ENCODE measurements around the gene NRROS.

The NRROS gene

DNA sequence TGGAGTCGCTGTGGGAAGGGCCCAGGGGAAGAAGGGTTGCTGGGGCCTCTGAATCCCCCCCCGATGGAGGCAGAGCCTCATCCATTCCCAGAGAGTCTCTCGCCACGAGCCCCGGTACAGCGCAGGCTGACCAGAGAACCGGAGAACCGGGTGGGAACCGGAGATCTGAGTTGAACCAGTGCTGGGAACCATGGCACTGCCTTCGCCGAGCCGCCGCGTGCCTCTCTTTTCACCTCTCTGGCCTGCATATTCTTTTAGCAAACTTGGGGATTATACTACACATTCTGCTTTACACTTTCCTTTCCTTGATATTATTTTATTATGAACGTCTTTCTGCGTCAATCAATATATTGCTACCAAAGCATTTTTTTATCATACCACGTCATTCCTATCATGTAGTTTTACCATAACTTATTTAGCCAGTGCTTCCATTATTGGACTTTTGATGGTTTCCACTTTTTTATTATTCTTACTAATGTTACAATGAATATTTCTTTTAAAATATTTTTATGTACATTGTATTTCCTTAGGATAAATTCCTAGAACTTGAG, 7.2 kb downstream of the NRROS start:
- DNase-seq (ENCODE audit: low read depth, low spot score) = no peak

DNA sequence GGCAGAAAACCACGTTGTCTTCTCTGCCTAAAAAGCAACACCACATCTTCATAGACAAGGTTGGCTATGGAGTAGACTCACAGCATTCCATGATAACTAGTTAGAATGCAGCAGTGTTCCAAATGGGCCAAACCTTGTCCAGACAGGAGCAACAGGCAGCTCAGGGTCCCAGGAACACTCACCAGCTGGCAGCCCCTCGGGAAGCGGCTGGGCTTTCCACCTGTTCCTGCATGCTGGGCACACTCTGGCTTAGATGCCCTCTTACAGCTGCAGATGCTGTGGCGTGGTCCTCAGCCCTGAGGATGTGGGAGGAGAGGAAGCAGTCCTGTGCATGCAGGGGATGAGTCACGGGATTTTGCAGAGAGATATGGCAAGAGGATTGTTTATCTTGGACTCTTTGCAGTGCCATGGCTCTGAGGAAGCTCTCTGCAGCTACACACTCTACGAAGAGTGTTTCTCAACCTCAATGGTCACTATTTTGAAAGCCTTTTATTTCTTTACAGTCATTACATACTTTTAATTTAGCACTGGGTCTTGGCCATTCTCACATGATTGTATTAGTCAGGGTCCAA, 11.3 kb downstream of the NRROS start:
- DNase-seq (ENCODE audit: low read depth, low spot score) = no peak

DNA sequence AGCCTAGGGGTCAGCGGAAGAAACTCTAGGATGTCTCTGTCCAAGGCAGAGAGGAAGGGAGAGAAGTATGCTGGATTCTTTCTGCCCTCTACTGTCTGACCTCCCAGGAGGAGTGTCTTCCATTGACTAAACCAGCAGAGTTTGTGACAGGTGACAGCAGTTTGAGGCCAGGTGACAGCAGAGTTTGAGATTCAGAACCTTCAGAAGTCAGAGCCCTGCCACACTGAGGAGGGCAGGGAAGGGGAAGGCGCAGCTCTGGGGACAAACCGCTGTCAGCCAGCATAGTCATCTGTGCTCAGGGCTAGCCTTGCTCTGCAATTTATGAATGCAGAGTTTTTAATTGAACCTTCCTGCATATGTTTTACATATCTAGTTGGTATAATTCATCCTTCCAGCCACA, 12.3 kb downstream of the NRROS start:
- DNase-seq (ENCODE audit: low read depth, low spot score) = no peak

- DNase-seq (ENCODE audit: low read depth, low spot score) = no peak
These were observed 13.7 kb downstream of the NRROS start for GRCh38 chr3:196652961-196653795.

GRCh38 chr3:196654006-196654734, 14.7 kb downstream of the NRROS start:
- DNase-seq (ENCODE audit: low read depth, low spot score) = no peak

GRCh38 chr3:196654735-196655090, 15.2 kb downstream of the NRROS start:
- no peak for DNase-seq (ENCODE audit: low read depth, low spot score)

DNA sequence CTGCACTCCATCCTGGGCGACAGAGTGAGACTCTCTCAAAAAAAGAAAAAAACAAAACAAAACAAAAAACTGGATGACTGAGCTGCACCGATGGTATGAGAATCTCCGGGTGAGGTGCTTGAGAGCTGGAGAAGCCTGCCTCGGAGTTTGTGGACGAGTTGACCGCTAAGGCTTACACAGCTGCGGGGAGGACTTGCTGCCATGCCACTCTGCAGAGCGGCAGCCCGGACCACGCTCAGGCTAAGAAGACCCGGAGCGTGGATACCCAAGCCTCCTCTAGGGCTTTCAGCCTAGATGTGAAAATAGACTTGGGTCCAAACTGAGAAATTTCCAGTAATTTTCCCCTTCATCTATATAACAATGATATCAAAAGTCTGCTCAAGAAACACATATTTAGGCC, 16.0 kb downstream of the NRROS start:
- no peak for DNase-seq (ENCODE audit: low read depth, low spot score)

- no peak for DNase-seq (ENCODE audit: low read depth, low spot score)
These were observed 16.7 kb downstream of the NRROS start for GRCh38 chr3:196656213-196656612.

- DNase-seq (ENCODE audit: low read depth, low spot score) = no peak
These were observed 20.4 kb downstream of the NRROS start for GRCh38 chr3:196659901-196660351.

- no peak for DNase-seq (ENCODE audit: low read depth, low spot score)
These were observed 21.1 kb downstream of the NRROS start for GRCh38 chr3:196660381-196661166.

DNA sequence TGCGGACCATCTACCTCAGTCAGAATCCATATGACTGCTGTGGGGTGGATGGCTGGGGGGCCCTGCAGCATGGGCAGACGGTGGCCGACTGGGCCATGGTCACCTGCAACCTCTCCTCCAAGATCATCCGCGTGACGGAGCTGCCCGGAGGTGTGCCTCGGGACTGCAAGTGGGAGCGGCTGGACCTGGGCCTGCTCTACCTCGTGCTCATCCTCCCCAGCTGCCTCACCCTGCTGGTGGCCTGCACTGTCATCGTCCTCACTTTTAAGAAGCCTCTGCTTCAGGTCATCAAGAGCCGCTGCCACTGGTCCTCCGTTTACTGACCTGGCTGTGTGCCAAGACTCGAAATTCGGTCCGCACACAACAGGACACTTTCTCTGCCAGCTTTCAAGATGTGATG, 21.9 kb downstream of the NRROS start:
- no peak for DNase-seq (ENCODE audit: low read depth, low spot score)

DNA sequence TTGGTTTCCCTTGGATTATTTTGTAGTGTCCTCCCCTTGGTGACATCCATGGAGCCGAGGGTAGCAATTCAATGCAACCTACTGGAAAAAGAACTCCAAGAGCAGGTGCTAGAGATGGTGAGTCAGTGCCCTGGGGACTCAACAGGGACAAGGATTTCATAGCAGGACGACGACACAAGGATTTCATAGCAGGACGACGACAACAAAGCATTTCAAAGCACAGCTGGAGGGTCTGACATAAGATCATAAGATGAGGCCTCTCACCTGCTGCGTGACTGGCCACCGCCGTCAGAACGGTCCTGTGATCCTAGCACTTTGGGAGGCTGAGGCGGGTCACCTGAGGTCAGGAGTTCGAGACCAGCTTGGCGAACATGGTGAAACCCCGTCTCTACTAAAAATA, 22.5 kb downstream of the NRROS start:
- DNase-seq (ENCODE audit: low read depth, low spot score) = peak; percentile 56

GRCh38 chr3:196662711-196663571, 23.4 kb downstream of the NRROS start:
- DNase-seq (ENCODE audit: low read depth, low spot score) = peak; percentile 84

- peak; percentile 89 for DNase-seq (ENCODE audit: low read depth, low spot score)
These were observed 26.7 kb downstream of the NRROS start for GRCh38 chr3:196666001-196666867.

DNA sequence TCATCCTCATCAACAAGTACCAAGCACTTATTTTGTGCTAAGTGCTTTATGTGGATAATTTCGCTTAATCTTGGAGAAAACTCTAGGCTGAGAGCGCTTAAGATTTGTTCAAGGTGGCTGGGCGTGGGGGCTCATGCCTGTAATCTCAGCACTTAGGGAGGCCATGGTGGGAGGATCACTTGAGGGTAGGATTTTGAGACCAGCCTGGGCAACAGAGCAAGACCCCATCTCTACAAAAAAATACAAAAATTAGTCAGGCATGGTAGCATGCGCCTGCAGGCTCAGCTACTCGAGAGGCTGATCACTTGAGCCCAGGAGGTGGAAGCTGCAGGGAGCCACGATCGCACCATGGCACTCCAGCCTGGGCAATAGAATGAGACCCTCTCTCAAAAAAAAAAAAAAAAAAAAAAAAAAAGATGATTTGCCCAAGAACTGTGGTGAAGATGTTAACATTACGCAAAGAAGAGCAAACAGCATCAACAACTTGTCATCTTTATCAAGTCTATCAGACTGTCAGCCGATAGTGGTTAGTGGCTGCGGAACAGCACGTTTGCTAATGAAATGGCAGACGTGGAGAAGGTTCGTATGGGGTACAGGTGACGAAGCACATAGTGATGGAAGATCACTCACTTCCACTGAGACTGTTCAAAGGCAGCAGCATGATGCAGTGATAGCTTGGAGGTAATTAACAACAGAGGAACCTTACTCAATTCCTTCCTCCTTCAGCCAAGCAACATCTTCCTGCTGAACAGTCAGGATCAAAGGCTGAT, 27.7 kb downstream of the NRROS start:
- DNase-seq (ENCODE audit: low read depth, low spot score) = no peak

DNA sequence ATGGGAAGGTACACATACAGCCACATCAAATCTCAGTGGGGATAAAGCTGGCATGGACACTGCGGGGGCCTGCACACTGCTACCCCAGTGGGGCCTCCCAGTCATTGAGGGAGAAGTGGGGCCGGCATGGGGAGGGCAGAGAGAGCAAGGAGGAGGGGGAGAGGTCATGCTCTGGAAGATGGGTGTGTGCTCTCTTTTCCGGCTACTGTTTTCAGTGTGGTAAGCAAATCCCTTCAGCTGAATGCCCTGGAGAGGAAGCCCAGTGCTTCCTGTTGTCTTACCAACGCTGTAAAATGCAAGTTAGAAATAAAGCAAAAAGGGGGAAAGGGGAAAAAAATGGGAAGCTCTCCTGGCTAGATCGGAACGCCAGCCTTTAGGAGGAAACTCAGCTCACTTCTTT, 30.8 kb downstream of the NRROS start:
- no peak for DNase-seq (ENCODE audit: low read depth, low spot score)

DNA sequence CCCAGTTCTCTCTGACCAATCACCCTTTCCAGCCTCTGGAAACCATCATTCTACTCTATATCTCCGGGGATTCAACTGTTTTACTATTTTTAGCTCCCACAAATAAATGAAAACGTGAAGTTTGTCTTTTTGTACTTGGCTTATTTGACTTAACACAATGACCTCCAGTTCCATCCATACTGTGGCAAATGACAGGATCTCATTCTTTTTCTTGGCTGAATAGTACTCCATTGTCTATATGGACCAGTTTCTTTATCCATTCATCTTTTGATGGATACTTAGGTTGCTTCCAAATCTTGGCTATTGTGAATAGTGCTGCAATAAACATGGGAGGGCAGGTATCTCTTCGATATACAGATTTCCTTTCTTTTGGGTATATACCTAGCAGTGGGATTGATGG, 34.1 kb downstream of the NRROS start:
- DNase-seq (ENCODE audit: low read depth, low spot score) = no peak

GRCh38 chr3:196677353-196677752, 37.9 kb downstream of the NRROS start:
- DNase-seq (ENCODE audit: low read depth, low spot score) = no peak

GRCh38 chr3:196677931-196678330, 38.4 kb downstream of the NRROS start:
- no peak for DNase-seq (ENCODE audit: low read depth, low spot score)

Measured in ELF-1 (cell line).